Measurements from ENCODE around the gene RCSD1. TPM values are rescaled to one million over a fixed set of nuclear protein-coding genes. Genes with fewer than 3 reads are reported as not detected.

RCSD1 gene
- total RNA-seq, 2 donors from 2014 or later, result 4.7 to 5.6 TPM

GRCh38 chr1:167661527-167662426, 31.7 kb downstream of the RCSD1 start:
- H3K27ac ChIP-seq, result no peak overlapping the region

GRCh38 chr1:167663002-167663772, 33.2 kb downstream of the RCSD1 start:
- Histone ChIP-seq H3K4me1 (no peaks in the 10 kb centered on the region), H3K4me3 (no peak overlapping the region), H3K27ac (no peak overlapping the region), H3K9me3 (no peaks in the 10 kb centered on the region), H3K36me3 (replicated peaks in 1 of 2; ENCODE audit: insufficient read depth in 1 of 2, low read depth in 2 of 2) (no peaks in the 10 kb centered on the region), H3K27me3 (no peaks in the 10 kb centered on the region)
- no peak for ATAC-seq
- 67 to 83% methylated on average over 6 to 8 of the region's 8 CpGs for WGBS, 2 donors
- intact Hi-C loops (cut with DNase I), result no loop called here
- TF ChIP-seq, protein P1, sequence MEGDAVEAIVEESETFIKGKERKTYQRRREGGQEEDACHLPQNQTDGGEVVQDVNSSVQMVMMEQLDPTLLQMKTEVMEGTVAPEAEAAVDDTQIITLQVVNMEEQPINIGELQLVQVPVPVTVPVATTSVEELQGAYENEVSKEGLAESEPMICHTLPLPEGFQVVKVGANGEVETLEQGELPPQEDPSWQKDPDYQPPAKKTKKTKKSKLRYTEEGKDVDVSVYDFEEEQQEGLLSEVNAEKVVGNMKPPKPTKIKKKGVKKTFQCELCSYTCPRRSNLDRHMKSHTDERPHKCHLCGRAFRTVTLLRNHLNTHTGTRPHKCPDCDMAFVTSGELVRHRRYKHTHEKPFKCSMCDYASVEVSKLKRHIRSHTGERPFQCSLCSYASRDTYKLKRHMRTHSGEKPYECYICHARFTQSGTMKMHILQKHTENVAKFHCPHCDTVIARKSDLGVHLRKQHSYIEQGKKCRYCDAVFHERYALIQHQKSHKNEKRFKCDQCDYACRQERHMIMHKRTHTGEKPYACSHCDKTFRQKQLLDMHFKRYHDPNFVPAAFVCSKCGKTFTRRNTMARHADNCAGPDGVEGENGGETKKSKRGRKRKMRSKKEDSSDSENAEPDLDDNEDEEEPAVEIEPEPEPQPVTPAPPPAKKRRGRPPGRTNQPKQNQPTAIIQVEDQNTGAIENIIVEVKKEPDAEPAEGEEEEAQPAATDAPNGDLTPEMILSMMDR (IDR thresholded peaks at IDR 0.05), result no peak
- TF ChIP-seq POLR2A (IDR thresholded peaks at IDR 0.05), result no peak
- no peak for DNase-seq

More at GRCh38 chr1:167661527-167662426, 31.7 kb downstream of the RCSD1 start:
- TF ChIP-seq POLR2A (IDR thresholded peaks at IDR 0.05), result no peak
- TF ChIP-seq, protein P1 (IDR thresholded peaks at IDR 0.05), result no peak
- Histone ChIP-seq H3K9me3 (no peaks in the 10 kb centered on the region), H3K36me3 (replicated peaks in 1 of 2; ENCODE audit: insufficient read depth in 1 of 2, low read depth in 2 of 2) (no peaks in the 10 kb centered on the region), H3K4me1 (no peaks in the 10 kb centered on the region), H3K4me3 (no peak overlapping the region), H3K27me3 (no peaks in the 10 kb centered on the region)
- 67 to 75% methylated on average over 3 of the region's 3 CpGs for WGBS, 2 donors
- intact Hi-C loops (cut with DNase I), result no loop called here
- ATAC-seq (no peak), DNase-seq (no peak)

DNA sequence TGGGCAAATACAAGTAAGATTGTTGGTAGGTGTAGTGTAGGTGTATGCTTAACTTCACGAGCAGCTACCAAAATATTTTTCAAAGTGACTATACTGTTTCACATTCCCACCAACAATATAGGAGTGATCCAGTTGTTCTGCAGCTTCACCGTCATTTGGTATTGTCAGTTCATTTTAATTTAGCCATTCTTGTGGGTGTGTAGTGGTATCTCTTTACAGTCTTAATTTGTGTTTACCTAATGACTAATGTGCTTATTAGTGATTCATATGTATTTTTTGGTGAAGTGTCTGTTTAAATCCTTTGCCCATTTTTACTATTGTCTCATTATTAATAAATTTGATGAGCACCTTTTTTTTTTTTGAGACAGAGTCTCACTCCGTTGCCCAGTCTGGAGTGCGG, 35.4 kb downstream of the RCSD1 start:
- intact Hi-C loops (cut with DNase I), result no loop called here
- no peak for TF ChIP-seq POLR2A (IDR thresholded peaks at IDR 0.05)
- TF ChIP-seq, protein P1 (IDR thresholded peaks at IDR 0.05), result no peak

DNA sequence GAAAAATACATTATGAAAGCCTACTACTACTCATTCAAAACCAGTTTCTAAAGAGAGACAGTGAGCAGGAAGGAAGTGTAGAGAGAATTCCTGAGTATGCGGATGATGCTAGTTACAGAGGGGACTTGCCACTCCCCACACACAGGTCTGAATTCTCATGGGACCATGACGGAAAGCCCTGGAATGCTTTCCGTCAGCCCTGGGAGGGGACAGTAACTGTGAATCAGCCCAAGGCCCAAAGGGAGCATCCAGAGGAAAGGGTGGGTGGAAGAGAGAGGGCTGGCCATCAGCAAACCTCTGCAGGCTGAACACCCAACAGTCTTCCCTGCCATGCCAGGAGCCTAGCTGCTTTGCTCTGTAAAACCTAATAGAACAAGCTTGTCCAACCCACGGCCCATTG, 36.4 kb downstream of the RCSD1 start:
- H3K4me3 ChIP-seq, result no peak overlapping the region
- H3K4me1 ChIP-seq, result no peaks in the 10 kb centered on the region
- WGBS, 2 donors, result 76 to 86% methylated on average over 4 of the region's 4 CpGs
- no peaks in the 10 kb centered on the region for H3K27me3 ChIP-seq
- H3K36me3 ChIP-seq (replicated peaks in 1 of 2; ENCODE audit: insufficient read depth in 1 of 2, low read depth in 2 of 2), result no peaks in the 10 kb centered on the region
- no peaks in the 10 kb centered on the region for H3K9me3 ChIP-seq
- no peak overlapping the region for H3K27ac ChIP-seq
- ATAC-seq (no peak), DNase-seq (no peak)
- intact Hi-C loops (cut with DNase I), result no loop called here
- no peak for TF ChIP-seq POLR2A (IDR thresholded peaks at IDR 0.05)
- TF ChIP-seq, protein P1 (IDR thresholded peaks at IDR 0.05), result no peak

More for the DNA sequence above, 35.4 kb downstream of the RCSD1 start:
- Histone ChIP-seq H3K27ac (no peak overlapping the region), H3K9me3 (no peaks in the 10 kb centered on the region), H3K4me3 (no peak overlapping the region), H3K36me3 (replicated peaks in 1 of 2; ENCODE audit: insufficient read depth in 1 of 2, low read depth in 2 of 2) (no peaks in the 10 kb centered on the region), H3K4me1 (no peaks in the 10 kb centered on the region), H3K27me3 (no peaks in the 10 kb centered on the region)
- no peak for DNase-seq
- 93% methylated on average over 4 of the region's 4 CpGs for WGBS, 2 donors
- no peak for ATAC-seq
